ENCODE results near the gene METTL21A. TPM values are rescaled to one million over a fixed set of nuclear protein-coding genes. Genes with fewer than 3 reads are reported as not detected.
"Not testable (repeated sequence)": the region's sequence is repeated elsewhere in the genome, so short reads cannot be mapped to it uniquely, and the experiment has no call there.

METTL21A gene
- total and polyA plus RNA-seq, 2 experiments from 2014 or later = 22.0 to 23.3 TPM

DNA sequence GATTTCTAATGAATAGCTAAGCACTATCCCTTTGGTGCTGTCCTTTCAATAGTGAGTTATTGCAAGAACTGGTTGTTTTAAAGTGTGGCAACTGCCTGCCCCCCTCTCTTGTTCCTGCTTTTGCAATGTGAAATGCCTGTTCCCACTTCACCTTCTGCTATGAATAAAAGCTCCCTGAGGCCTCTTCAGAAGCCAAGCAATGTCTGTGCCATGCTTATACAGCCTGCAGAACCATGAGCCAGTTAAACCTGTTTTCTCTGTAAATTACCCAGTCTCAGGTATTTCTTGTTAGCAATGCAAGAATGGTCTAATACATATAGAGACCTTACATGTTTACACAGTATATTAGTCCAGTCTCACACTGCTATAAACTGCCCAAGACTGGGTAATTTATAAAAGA lies 15.0 kb upstream of the METTL21A start:
- Histone ChIP-seq H3K9ac (no peak overlapping the region), H4K20me1 (ENCODE audit: insufficient read depth) (no peaks in the 10 kb centered on the region), H3K9me2 (ENCODE audit: insufficient read depth) (no peaks in the 10 kb centered on the region), H3K36me3 (ENCODE audit: low read depth) (no peaks in the 10 kb centered on the region), H3K79me2 (ENCODE audit: insufficient read depth) (no peaks in the 10 kb centered on the region), H3K4me2 (ENCODE audit: unreplicated experiment) (no peak overlapping the region), H2AFZ (no peak overlapping the region), H3K4me1 (ENCODE audit: insufficient read depth) (no peaks in the 10 kb centered on the region), H3K9me3 (ENCODE audit: low read depth) (no peaks in the 10 kb centered on the region), H3K4me3 (no peak overlapping the region), H3K27ac (no peak overlapping the region), H3K27me3 (replicated peaks; ENCODE audit: insufficient read depth) (no peaks in the 10 kb centered on the region; the same call in 1 of the 2 replicates), H3F3A (ENCODE audit: insufficient read depth) (no peaks in the 10 kb centered on the region)
- no peak for DNase-seq
- TF ChIP-seq EZH2 (IDR thresholded peaks at IDR 0.05; ENCODE audit: insufficient read depth, poor library complexity, severe bottlenecking) = no peak
- no peak for TF ChIP-seq EZH2phosphoT487 (IDR thresholded peaks at IDR 0.05; ENCODE audit: insufficient read depth, low read depth)
- in situ Hi-C loops (cut with MboI) = no loop called here

DNA sequence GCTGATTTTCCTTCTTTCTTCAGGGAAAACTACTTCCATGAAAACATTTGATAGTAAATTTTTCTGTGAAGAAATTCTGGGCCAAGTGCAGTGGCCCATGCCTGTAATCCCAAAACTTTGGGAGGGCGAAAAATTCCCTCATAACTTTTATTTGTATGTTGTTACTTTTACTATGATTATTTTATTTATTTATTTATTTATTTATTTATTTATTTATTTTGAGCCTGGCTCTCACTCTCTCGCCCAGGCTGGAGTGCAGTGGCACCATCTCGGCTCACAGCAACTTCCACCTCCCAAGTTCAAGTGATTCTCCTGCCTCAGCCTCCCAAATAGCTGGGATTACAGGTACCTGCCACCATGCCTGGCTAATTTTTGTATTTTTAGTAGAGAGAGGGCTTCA lies 14.1 kb upstream of the METTL21A start:
- H3F3A ChIP-seq (ENCODE audit: insufficient read depth); H3K4me1 ChIP-seq (ENCODE audit: insufficient read depth); H3K9me3 ChIP-seq (ENCODE audit: low read depth); H3K9me2 ChIP-seq (ENCODE audit: insufficient read depth); H3K27me3 ChIP-seq (replicated peaks; ENCODE audit: insufficient read depth); in situ Hi-C loops (cut with MboI); DNase-seq; H4K20me1 ChIP-seq (ENCODE audit: insufficient read depth); H3K9ac ChIP-seq; H3K36me3 ChIP-seq (ENCODE audit: low read depth); H3K79me2 ChIP-seq (ENCODE audit: insufficient read depth); H3K4me2 ChIP-seq (ENCODE audit: unreplicated experiment); H2AFZ ChIP-seq; H3K4me3 ChIP-seq; H3K27ac ChIP-seq: not testable (repeated sequence)
- WGBS, 2 experiments (ENCODE audit: low coverage in 1 of 2, low lambda C conversion rate in 2 of 2, missing lambda C conversion rate in 2 of 2) = 78 to 80% methylated on average over 3 of the region's 3 CpGs

DNA sequence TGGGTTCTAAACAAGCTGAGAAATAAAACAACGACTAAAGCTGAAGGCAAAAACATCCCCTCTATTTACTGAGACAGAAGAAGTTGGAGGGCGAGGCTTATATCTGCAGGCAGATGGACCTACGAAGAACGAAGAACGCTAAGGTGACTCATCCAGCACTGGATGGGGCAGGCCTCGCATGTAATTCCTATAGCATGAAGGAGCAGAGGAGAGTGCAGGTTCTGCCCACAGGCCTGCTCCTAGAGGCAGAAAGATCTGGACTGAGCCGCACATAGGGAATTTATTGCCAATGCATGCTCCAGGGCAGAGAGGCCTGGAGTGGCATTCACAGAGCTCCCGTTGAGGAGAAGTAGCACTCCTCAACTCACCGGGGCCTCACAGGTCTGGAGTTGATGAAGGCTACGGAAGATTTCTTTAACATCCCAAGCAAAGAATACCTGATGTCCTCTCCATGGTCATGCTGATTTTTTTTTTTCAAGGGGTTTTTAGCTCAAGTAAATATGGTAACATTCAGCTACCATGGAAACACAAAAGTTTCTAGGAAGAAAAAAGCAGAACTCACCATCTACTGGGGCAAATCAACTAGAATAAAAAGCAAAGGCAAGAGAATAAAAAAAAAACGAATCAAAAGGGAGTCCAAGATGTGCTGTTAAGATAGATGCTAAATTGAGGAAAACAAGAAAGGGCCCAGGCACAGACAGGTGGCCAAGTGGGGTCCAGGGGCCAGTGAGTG lies 10.4 kb upstream of the METTL21A start:
- Histone ChIP-seq H3K9me3 (ENCODE audit: low read depth) (no peaks in the 10 kb centered on the region), H3K4me3 (no peak overlapping the region), H3K4me1 (ENCODE audit: insufficient read depth) (peaks cover 13% of the 10 kb centered on the region), H2AFZ (no peak overlapping the region), H3K9me2 (ENCODE audit: insufficient read depth) (no peaks in the 10 kb centered on the region), H3K4me2 (ENCODE audit: unreplicated experiment) (no peak overlapping the region), H3K79me2 (ENCODE audit: insufficient read depth) (no peaks in the 10 kb centered on the region), H4K20me1 (ENCODE audit: insufficient read depth) (no peaks in the 10 kb centered on the region), H3K27ac (no peak overlapping the region), H3K27me3 (replicated peaks; ENCODE audit: insufficient read depth) (no peaks in the 10 kb centered on the region), H3K36me3 (ENCODE audit: low read depth) (no peaks in the 10 kb centered on the region), H3K9ac (no peak overlapping the region), H3F3A (ENCODE audit: insufficient read depth) (peaks cover 14% of the 10 kb centered on the region; the same call in 1 of the 2 replicates)
- TF ChIP-seq EZH2 (IDR thresholded peaks at IDR 0.05; ENCODE audit: insufficient read depth, poor library complexity, severe bottlenecking) (no peak), EZH2phosphoT487 (IDR thresholded peaks at IDR 0.05; ENCODE audit: insufficient read depth, low read depth) (no peak)
- 72% methylated on average over 11 of the region's 11 CpGs for WGBS, 2 experiments (ENCODE audit: low coverage in 1 of 2, low lambda C conversion rate in 2 of 2, missing lambda C conversion rate in 2 of 2)
- peak; percentile 27 for DNase-seq
- in situ Hi-C loops (cut with MboI) = no loop called here

DNA sequence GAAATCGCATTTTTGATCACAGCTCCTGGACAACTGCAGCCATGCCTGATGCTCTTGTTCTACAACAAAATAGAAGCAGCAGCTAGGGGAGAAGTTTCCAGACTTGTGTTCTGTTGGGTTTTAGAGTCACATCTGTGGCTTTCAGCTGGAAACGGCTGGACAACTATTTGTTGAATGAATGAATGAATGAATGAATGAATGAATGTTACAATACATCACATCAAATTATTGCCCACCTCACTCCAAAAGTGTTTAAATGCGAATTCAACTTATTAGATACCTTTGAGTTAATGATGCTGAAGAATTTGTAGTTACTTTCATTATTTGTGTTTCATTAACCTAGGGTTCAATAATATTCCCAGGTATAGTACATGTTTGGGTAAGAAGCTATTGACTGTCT lies 8.5 kb upstream of the METTL21A start:
- no peak for TF ChIP-seq EZH2phosphoT487 (IDR thresholded peaks at IDR 0.05; ENCODE audit: insufficient read depth, low read depth)
- TF ChIP-seq EZH2 (IDR thresholded peaks at IDR 0.05; ENCODE audit: insufficient read depth, poor library complexity, severe bottlenecking) = no peak
- H3K9me3 ChIP-seq (ENCODE audit: low read depth) = no peaks in the 10 kb centered on the region
- peaks cover 13% of the 10 kb centered on the region for H3K4me1 ChIP-seq (ENCODE audit: insufficient read depth)
- H3K79me2 ChIP-seq (ENCODE audit: insufficient read depth) = no peaks in the 10 kb centered on the region
- no peak overlapping the region for H3K27ac ChIP-seq
- H3K27me3 ChIP-seq (replicated peaks; ENCODE audit: insufficient read depth) = no peaks in the 10 kb centered on the region
- peaks cover 14% of the 10 kb centered on the region; the same call in 1 of the 2 replicates for H3F3A ChIP-seq (ENCODE audit: insufficient read depth)
- H3K4me3 ChIP-seq = no peak overlapping the region
- H3K36me3 ChIP-seq (ENCODE audit: low read depth) = no peaks in the 10 kb centered on the region
- H2AFZ ChIP-seq = no peak overlapping the region
- H3K9me2 ChIP-seq (ENCODE audit: insufficient read depth) = no peaks in the 10 kb centered on the region
- 69% methylated on average over 3 of the region's 3 CpGs for WGBS, 2 experiments (ENCODE audit: low coverage in 1 of 2, low lambda C conversion rate in 2 of 2, missing lambda C conversion rate in 2 of 2)
- DNase-seq = no peak
- no peaks in the 10 kb centered on the region for H4K20me1 ChIP-seq (ENCODE audit: insufficient read depth)
- peak overlapping the region; percentile 18 for H3K4me2 ChIP-seq (ENCODE audit: unreplicated experiment)
- no peak overlapping the region for H3K9ac ChIP-seq
- in situ Hi-C loops (cut with MboI) = no loop called here
